Hematopoietic multipotent progenitor cell treated with erythropoietin and hydrocortisone succinate and interleukin-3 and kit ligand, for 17 days (in vitro differentiated cells): ENCODE measurements around the gene PNKD.

ENCODE experiments used
- DNase-seq: peaks from one replicate; pipeline ENCODE4 v3.0.0-alpha.2; 2015; ENCODE audit warnings: low spot score

Gene PNKD

GRCh38 chr2:218315397-218315796 lies 45.1 kb downstream of the PNKD start:
- no peak for DNase-seq

GRCh38 chr2:218317303-218317630 lies 46.9 kb downstream of the PNKD start:
- DNase-seq, result no peak

GRCh38 chr2:218317835-218318234 lies 47.5 kb downstream of the PNKD start:
- no peak for DNase-seq

- no peak for DNase-seq
Measured at GRCh38 chr2:218318241-218318640, 47.9 kb downstream of the PNKD start.

- DNase-seq, result no peak
Measured at GRCh38 chr2:218319813-218320365, 49.6 kb downstream of the PNKD start.

GRCh38 chr2:218320704-218321336 lies 50.5 kb downstream of the PNKD start:
- DNase-seq, result no peak

- peak; percentile 73 for DNase-seq
Measured at GRCh38 chr2:218322768-218323525, 52.6 kb downstream of the PNKD start.

- DNase-seq, result peak; percentile 39
Measured at GRCh38 chr2:218323526-218324472, 53.5 kb downstream of the PNKD start.

GRCh38 chr2:218325566-218326160 lies 55.3 kb downstream of the PNKD start:
- DNase-seq, result no peak

- DNase-seq, result no peak
Measured at GRCh38 chr2:218326315-218326714, 56.0 kb downstream of the PNKD start.

GRCh38 chr2:218327451-218328210 lies 57.3 kb downstream of the PNKD start:
- DNase-seq, result no peak

GRCh38 chr2:218328294-218328693 lies 58.0 kb downstream of the PNKD start:
- DNase-seq, result no peak

- no peak for DNase-seq
Measured at GRCh38 chr2:218329027-218329825, 58.9 kb downstream of the PNKD start.

- no peak for DNase-seq
Measured at GRCh38 chr2:218329826-218330593, 59.7 kb downstream of the PNKD start.

GRCh38 chr2:218331745-218332144 lies 61.4 kb downstream of the PNKD start:
- no peak for DNase-seq

GRCh38 chr2:218332288-218332687 lies 62.0 kb downstream of the PNKD start:
- DNase-seq, result no peak

GRCh38 chr2:218332920-218333645 lies 62.8 kb downstream of the PNKD start:
- DNase-seq, result peak; percentile 78

GRCh38 chr2:218334531-218334930 lies 64.2 kb downstream of the PNKD start:
- no peak for DNase-seq

GRCh38 chr2:218340656-218341055 lies 70.3 kb downstream of the PNKD start:
- DNase-seq, result no peak
